ENCODE results near the gene PRKCH.
A peak's percentile ranks its signal among the peaks of the same experiment; 100 is the strongest.

The PRKCH gene

DNA sequence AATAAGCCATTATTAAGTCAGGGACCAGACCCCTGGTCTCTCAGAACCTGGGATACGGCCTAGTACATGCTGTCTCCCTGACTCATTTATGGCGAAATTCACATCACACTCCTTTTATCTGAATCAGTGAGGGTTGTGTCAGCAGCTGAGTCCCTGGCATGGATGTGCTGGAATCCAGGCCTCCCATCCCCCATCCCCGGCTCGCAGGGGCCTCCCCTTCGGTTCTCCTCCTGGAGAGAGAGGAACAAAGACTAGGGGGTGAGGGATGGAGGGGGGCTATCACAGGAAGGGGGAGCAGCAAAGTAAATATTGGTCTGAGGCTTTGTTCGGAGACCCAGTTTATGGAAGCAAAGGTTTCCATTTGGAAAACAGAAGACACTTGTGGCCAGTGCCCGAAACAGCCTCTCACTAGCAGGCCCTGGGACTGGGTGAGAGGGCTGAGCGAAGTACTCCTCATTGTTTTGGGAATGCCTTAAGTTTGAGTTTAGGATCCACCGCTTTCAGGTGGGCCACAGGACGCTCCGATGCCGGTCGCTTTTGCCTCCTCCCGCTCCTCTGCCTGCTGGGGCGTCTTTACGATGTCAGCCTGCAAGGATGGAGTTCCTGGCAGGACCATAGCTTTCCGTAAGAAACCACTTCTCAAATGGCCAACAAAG, 145.0 kb downstream of the PRKCH start:
- Mint-ChIP-seq H3K4me3 (peak overlapping the region; percentile 12), H3K36me3 (peaks cover 34% of the 10 kb centered on the region), H3K27me3 (no peaks in the 10 kb centered on the region), H3K4me1 (peaks cover 87% of the 10 kb centered on the region), H3K9me3 (no peaks in the 10 kb centered on the region), H3K27ac (peak overlapping the region; percentile 84)

DNA sequence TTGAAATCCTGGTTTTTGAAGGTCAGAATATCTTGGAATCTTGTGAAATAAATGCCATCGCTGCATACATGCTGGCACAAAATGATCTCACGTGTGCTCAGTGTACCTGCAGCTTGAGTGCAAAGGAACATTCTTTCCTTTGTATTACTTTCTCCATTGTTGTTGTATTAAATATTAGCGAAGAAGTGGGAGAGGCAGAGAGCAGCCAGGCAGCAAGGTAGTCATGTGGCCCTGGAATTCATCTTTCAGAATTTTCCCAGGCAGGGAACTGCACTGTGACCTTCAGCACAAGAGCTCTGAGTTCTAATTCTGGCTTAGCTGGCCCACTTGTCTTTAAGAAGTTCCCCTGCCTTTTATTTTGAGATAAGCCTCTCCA, 145.5 kb downstream of the PRKCH start:
- Mint-ChIP-seq H3K27me3 (no peaks in the 10 kb centered on the region), H3K9me3 (no peaks in the 10 kb centered on the region), H3K27ac (peak overlapping the region; percentile 84), H3K36me3 (peaks cover 33% of the 10 kb centered on the region), H3K4me3 (peak overlapping the region; percentile 12), H3K4me1 (peaks cover 87% of the 10 kb centered on the region)

DNA sequence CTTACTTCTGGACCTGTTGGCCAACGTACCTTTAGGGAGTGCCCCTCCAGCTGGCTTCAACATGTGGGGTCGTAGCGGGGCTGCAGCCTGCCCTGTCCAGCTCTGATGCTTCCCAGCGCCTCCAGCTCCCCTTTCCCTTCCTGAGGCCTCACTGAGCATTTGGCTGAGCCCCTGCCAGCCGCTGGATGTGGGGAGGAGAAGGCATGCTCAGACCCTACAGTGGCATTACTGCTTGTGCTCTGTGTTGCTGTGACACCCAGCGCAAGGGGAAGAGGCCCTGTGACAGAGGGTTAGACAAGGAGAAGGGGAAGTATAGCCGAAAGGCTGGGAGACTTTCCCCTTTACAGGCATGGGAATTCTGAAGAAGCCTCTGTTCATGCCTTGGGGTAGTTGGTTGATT, 145.9 kb downstream of the PRKCH start:
- Mint-ChIP-seq H3K4me1 (peaks cover 89% of the 10 kb centered on the region), H3K27ac (peak overlapping the region; percentile 71), H3K36me3 (peaks cover 33% of the 10 kb centered on the region), H3K9me3 (no peaks in the 10 kb centered on the region), H3K4me3 (no peak overlapping the region), H3K27me3 (no peaks in the 10 kb centered on the region)

DNA sequence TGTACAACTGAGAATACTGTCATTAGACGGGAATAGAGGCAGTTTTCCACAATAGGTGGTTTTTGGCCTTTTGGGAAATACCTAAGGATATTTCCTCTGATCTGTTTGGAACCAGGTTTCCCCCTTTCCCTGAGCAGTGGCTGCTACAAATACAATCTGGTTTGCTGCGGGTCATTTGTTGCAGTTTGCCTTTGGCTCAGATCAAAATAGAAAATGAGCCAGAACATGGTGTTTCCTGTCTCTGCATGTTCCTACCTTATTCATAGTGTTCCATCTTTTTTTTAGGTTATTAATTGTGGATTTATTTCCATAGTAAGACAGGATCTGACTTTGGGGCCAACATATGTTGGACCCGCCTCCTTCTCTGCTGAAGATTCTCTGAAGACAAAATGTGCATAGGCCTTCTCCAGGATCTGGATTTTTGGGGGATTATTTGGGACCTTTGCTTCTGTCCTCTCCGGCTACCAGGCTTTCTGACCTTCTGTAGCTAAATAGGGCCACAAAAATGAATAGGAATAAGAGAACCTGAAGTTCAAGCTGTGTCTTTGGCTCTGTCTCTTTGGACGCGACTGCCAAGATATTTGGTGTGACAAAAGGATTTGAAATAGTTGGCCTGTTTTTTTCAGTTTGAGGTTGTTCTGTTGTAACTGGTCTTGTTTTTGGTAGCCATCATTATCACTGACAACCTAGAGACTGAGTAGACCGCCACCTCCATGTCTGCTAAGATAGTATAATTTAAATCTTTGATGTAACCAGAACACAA, 146.9 kb downstream of the PRKCH start:
- Mint-ChIP-seq H3K4me1 (peaks cover 91% of the 10 kb centered on the region), H3K36me3 (peaks cover 38% of the 10 kb centered on the region), H3K4me3 (no peak overlapping the region), H3K27ac (peak overlapping the region; percentile 82), H3K9me3 (no peaks in the 10 kb centered on the region), H3K27me3 (no peaks in the 10 kb centered on the region)

DNA sequence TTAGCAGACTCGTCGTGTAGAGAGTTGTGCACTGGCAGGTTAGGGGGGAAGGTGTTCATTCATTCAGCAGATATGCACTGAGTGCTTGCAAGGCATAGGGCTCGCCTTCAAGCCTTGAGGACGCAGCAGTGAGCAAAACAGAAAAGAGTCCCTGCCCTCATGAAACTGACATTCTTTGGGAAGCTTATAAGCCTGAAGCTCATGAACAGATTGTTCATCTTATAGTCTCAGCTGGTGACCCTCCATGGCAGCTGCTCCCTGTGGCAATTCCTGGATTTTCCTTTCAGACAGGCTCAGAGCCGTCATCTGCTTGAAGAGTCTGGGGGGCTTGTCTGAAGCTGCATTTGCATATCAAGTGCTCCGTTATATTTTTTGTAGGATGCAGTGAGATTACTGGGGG, 148.4 kb downstream of the PRKCH start:
- Mint-ChIP-seq H3K27me3 (no peaks in the 10 kb centered on the region), H3K4me3 (peak overlapping the region; percentile 93), H3K9me3 (no peaks in the 10 kb centered on the region), H3K4me1 (peaks cover 95% of the 10 kb centered on the region), H3K27ac (peak overlapping the region; percentile 94), H3K36me3 (peaks cover 33% of the 10 kb centered on the region)

DNA sequence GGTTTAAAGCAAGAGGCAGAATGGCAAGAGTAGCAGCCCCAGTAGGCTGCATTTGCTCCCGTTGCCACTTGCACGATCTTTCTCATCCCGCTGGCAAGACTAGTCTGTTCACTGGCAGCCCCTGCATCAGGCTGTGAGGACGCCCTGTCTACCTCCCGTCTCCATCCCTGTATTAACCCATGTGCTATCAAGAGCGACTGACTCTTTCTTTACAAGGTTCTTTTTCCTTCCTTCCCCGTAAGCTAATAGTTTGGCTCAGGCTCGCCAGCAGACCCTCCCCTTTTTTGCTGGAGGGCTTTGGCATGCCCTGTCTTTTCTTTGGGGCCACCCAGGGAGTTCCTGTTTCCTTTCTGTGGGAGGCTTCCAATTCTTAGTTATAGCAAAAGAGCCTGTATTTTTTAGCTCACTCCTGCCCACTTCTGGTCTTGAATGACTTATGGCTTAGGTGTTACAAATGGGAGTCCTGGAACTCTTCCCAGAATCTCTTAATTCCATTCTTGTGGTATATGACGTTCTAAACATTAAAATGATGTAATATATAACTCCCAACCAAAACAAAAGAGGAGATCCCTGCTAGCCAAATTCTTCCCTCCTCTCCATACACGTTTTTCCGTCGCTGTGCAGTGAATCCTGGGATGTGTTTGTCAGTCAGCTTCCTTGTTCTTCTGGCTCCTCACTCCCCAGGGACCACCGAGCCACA, 149.0 kb downstream of the PRKCH start:
- peak overlapping the region; percentile 94 for H3K27ac Mint-ChIP-seq
- H3K4me3 Mint-ChIP-seq, result peak overlapping the region; percentile 93
- H3K36me3 Mint-ChIP-seq, result peaks cover 27% of the 10 kb centered on the region
- H3K9me3 Mint-ChIP-seq, result no peaks in the 10 kb centered on the region
- H3K27me3 Mint-ChIP-seq, result no peaks in the 10 kb centered on the region
- H3K4me1 Mint-ChIP-seq, result peaks cover 96% of the 10 kb centered on the region

DNA sequence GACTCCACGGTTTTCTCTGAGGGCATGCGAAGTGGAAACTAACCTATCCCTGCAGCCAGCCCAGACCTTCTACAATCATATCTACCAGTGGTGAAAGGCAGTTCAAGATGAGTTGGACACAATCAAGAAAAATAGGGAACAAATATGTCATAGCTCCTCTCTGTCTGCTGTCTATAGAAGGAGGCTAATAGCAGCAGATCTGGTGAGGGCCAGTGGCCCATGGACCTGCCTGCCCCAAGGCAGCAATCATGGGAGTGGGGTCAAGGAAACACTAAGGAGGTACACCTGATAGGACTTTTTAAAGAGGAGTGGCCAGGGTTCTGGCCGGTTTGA, 149.5 kb downstream of the PRKCH start:
- peak overlapping the region; percentile 93 for H3K4me3 Mint-ChIP-seq

DNA sequence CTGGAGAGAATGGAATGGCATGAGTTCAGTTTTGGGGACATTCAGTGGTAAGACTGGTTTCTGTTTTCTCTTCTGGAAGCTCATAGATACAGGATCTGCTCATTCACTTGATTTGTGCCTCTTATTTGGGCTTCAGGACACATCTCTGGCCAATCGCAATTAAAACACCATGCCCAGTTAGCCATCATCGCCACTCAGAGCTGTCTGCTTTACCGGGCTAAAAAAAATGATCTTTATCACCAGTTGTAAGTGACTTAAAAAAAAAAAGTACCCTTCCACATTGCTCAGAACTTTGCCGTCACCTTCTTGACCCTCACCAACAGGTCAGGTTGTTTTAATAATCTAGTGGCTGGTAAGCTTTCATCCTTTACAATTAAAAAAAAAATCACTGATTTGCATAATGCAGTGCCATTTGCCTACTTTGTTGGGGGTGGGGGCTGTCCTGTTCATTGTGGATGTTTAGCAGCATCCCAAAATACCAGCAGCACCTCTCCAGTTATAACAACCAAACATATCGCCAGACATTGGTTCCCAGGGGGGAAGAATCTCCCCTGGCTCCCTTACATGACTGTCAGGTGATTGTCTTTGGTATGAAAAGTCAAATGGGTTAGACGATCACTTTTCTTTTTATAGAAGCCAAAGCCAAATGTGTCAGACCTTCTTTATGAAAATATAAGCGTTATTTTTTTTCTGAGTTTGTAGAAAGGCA, 150.1 kb downstream of the PRKCH start:
- H3K9me3 Mint-ChIP-seq, result no peaks in the 10 kb centered on the region
- peak overlapping the region; percentile 93 for H3K4me3 Mint-ChIP-seq
- H3K27me3 Mint-ChIP-seq, result no peaks in the 10 kb centered on the region
- peaks cover 95% of the 10 kb centered on the region for H3K4me1 Mint-ChIP-seq
- peaks cover 25% of the 10 kb centered on the region for H3K36me3 Mint-ChIP-seq
- peak overlapping the region; percentile 94 for H3K27ac Mint-ChIP-seq

More for the DNA sequence above, 149.5 kb downstream of the PRKCH start:
- no peaks in the 10 kb centered on the region for H3K9me3 Mint-ChIP-seq
- peaks cover 25% of the 10 kb centered on the region for H3K36me3 Mint-ChIP-seq
- no peaks in the 10 kb centered on the region for H3K27me3 Mint-ChIP-seq
- peaks cover 93% of the 10 kb centered on the region for H3K4me1 Mint-ChIP-seq
- H3K27ac Mint-ChIP-seq, result peak overlapping the region; percentile 94

DNA sequence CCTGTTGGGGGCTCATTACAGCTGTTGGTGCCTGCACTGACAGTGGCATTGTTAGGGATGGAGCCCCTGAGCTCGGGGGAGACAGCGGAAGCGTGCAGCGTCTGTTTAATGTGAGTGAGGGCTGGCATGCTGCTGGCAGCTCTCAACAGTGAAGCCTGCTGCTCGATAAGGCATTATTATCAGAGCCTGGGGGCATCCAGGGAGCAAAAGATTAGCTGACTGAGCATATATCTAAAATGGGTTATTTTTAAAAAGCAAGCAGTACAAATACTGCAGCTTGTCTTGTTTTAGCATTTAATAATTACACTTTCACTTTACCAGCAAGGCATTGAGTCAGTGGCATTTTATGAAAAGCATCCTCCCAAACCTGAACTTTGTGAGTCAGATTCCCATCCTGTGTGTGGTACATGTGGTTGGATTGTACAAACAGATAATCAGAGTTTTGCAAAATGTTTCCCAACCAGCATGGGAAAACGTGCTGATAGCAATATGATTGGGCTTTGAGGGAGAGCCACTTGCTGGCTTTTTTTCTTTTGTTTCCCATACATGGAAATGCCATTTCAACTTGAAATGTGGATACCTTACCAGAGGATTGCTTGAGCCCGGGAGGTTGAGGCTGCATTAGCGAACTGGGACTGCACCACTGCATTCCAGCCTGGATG, 150.8 kb downstream of the PRKCH start:
- H3K4me3 Mint-ChIP-seq, result peak overlapping the region; percentile 93
- peaks cover 25% of the 10 kb centered on the region for H3K36me3 Mint-ChIP-seq
- peaks cover 96% of the 10 kb centered on the region for H3K4me1 Mint-ChIP-seq
- H3K27ac Mint-ChIP-seq, result peak overlapping the region; percentile 94
- H3K27me3 Mint-ChIP-seq, result no peaks in the 10 kb centered on the region
- H3K9me3 Mint-ChIP-seq, result no peaks in the 10 kb centered on the region

DNA sequence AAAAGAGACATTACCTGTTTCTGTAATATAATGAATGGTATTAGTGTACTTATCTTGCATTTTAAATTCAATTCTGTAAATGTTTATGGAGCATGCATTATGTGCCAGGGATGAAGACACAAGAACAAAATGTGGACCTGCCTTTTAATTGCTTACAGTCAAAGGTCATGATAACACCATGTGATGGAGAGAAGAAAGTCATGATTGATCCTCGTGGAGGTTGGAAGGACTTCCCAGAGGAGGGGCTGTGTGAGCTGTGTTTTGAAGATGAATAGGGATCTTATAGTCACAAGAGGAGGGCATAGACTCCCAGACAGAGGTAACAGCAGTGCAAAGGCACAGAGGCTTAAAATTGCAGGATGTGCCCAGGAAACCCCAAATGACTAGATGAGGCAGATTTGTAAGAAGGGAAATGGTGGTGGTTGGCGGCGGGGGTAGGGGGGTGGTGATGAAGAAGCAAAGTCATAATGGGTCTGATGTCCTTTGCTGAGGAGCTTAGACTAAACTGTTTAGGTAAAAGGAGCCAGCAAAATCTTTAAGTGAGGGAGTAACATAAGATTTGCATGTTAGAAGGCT, 151.5 kb downstream of the PRKCH start:
- no peaks in the 10 kb centered on the region for H3K27me3 Mint-ChIP-seq
- peak overlapping the region; percentile 93 for H3K4me3 Mint-ChIP-seq
- H3K27ac Mint-ChIP-seq, result peak overlapping the region; percentile 94
- H3K4me1 Mint-ChIP-seq, result peaks cover 96% of the 10 kb centered on the region
- no peaks in the 10 kb centered on the region for H3K9me3 Mint-ChIP-seq
- peaks cover 23% of the 10 kb centered on the region for H3K36me3 Mint-ChIP-seq

DNA sequence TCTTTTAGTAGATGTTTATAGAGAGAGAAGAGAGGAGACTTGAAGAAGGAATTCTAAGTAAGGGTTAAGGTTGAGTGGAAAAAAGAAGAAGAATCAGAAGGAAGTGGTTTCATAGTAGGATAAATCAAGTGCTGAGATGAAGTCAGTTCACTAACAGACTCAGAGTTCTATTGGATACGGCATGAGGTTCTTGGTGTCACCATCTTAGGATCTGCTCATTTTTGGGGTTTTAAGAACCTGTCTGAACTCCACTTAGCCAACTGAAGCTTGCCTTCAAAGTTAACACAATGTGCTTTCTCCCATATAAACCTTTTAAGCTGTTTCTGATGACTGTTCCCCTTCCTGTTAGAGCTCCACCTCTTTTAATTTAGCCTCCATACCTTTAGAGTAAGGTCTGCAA, 152.6 kb downstream of the PRKCH start:
- Mint-ChIP-seq H3K9me3 (no peaks in the 10 kb centered on the region), H3K27me3 (no peaks in the 10 kb centered on the region), H3K4me1 (peaks cover 98% of the 10 kb centered on the region), H3K36me3 (peaks cover 20% of the 10 kb centered on the region), H3K4me3 (peak overlapping the region; percentile 49), H3K27ac (peak overlapping the region; percentile 91)

DNA sequence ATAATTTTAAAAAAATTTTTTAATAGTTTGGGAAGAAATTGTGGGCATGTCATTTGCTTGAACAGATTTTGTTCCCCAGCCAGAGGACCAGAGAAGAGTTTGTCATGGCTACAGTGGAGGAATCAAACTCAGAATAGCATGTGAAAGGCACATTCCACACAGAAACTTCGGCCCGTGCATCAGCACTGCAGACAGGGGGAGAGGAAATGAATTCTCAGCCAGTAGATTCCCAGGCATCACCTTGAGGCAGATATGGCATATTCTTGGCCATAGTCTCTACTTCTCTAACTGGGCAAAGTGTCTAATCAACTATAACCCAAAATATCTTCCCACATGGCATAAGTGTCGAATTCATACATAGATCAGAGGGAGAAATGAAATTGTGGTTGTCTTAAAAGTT, 153.3 kb downstream of the PRKCH start:
- Mint-ChIP-seq H3K4me1 (peaks cover 98% of the 10 kb centered on the region), H3K9me3 (no peaks in the 10 kb centered on the region), H3K27me3 (no peaks in the 10 kb centered on the region), H3K4me3 (no peak overlapping the region), H3K27ac (peak overlapping the region; percentile 90), H3K36me3 (peaks cover 18% of the 10 kb centered on the region)

DNA sequence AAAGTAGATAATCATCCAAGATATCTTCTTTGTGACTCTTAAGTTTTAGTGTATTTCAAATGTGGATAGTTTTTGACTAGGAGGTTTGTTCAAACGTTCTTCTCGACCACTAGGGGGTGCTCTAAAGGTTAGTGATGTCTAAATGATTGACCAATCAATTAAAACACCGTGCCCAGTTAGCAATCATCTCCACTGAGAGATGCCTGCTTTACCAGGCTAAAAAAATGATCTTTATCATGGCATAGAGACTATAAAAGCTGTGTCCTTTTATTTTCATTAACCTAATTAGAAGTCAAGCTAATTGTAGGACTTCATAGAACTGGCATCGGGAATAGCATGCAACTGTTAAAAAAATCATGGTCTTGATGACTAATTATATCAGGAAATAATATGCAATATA, 153.9 kb downstream of the PRKCH start:
- H3K27ac Mint-ChIP-seq, result peak overlapping the region; percentile 90
- peaks cover 98% of the 10 kb centered on the region for H3K4me1 Mint-ChIP-seq
- peak overlapping the region; percentile 40 for H3K4me3 Mint-ChIP-seq
- H3K9me3 Mint-ChIP-seq, result no peaks in the 10 kb centered on the region
- no peaks in the 10 kb centered on the region for H3K27me3 Mint-ChIP-seq
- H3K36me3 Mint-ChIP-seq, result peaks cover 16% of the 10 kb centered on the region

DNA sequence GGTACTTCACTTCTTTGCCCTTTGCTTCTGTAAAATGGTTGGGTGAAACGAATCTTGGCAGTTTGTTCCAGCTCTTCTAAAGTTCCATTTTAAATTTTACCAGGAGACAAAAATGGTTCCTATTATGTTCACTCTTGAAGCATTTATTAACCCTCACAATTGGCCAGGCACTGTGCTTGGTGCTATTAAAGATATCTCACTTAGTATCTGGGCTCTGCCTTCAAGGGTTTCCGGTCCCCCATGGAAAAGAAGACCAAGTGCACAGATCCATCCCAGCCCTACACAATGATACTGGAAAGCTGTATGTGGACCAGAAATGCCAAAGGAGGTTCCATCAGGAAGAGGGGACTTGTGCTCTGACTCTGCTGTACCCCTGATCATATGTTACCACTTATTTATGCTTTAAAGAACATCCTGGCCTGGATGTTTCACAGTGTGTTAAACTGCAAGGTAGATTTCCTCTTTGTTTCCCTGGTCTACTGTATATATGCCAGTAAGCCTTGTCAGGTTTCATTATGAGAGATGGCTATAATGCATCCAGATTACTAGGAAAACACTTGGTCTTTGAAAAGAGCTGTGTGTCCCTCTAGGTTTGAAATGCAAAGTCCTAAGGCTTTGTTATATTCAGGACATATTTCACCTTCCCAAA, 154.8 kb downstream of the PRKCH start:
- H3K36me3 Mint-ChIP-seq, result peaks cover 17% of the 10 kb centered on the region
- H3K27ac Mint-ChIP-seq, result peak overlapping the region; percentile 96

More for the DNA sequence above, 154.8 kb downstream of the PRKCH start:
- Mint-ChIP-seq H3K4me3 (peak overlapping the region; percentile 74), H3K9me3 (no peaks in the 10 kb centered on the region), H3K4me1 (peaks cover 98% of the 10 kb centered on the region), H3K27me3 (no peaks in the 10 kb centered on the region)

Measured in activated naive CD4-positive, alpha-beta T cell treated with anti-CD3 and anti-CD28 coated beads, Interleukin-2, amount 50 U/mL, for 24 hours (primary cell).